ENCODE measurements around the gene IGFBP2. TPM values are rescaled to one million over a fixed set of nuclear protein-coding genes. Genes with fewer than 3 reads are reported as not detected.
A peak's percentile ranks its signal among the peaks of the same experiment; 100 is the strongest.

The IGFBP2 gene
- total RNA-seq, 1 donor from 2014 or later = 213 TPM

DNA sequence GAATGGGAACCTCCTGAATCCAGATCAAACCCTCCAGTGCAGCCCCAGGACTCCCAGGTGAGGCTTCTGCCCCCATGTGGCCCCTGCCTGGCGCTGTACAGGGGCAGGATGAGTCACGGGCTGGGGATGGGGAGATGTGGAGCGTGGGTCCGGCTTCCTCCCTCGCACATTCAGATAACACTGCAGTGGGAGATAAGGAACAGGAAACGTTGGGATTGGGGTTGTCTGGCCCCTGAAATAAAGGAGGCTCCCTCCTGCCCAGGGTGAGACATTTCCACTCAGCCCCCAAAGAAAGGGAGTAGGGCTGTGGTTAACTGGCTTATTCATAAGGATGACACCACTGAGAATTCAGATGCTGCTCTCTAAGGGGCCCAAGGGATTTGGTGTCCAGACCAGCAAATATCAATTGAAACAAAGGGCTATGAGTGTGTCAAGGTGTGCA is 31.4 kb downstream of the IGFBP2 start:
- DNase-seq = no peak

DNA sequence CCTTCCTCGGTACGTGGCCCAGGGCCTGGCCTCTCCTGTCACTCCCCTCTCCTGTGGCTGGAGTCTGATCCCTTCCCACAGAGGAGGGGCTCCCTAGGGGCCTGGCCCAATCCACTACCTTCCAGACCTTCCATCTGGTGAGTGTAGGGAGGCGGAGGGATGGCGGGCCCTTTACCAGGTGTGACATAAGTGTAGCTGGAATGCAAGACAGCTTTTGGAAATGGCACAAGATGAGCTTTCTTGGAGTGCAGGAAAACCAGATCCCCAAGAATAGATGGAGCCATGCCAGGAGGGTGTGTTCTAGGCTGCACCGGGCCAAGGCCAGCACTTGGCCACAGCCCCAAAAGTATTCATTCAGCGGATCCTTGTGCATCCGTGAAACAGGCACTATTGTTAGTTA is 32.0 kb downstream of the IGFBP2 start:
- no peak for DNase-seq

DNA sequence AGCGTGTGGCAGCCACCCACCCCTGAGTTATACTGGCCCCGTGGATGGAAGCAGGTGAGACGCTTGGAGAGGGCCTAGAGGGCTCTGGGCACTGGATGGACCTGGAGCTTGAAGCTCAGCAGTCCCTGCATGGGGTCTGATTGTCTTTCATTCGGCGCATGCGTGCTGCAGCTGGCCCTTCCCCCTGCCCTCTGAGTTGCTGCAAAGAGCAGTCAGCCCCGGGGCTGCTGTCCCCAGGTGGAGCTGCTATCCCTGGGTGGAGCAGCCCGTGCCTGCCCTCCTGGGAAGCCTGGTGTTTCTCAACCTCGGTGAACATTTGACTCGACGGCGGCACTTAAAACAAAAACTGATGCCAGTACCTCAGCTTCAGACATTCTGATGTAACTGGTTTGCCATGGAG is 32.5 kb downstream of the IGFBP2 start:
- no peak for DNase-seq

GRCh38 chr2:216666461-216667233 is 33.4 kb downstream of the IGFBP2 start:
- DNase-seq = peak; percentile 44

DNA sequence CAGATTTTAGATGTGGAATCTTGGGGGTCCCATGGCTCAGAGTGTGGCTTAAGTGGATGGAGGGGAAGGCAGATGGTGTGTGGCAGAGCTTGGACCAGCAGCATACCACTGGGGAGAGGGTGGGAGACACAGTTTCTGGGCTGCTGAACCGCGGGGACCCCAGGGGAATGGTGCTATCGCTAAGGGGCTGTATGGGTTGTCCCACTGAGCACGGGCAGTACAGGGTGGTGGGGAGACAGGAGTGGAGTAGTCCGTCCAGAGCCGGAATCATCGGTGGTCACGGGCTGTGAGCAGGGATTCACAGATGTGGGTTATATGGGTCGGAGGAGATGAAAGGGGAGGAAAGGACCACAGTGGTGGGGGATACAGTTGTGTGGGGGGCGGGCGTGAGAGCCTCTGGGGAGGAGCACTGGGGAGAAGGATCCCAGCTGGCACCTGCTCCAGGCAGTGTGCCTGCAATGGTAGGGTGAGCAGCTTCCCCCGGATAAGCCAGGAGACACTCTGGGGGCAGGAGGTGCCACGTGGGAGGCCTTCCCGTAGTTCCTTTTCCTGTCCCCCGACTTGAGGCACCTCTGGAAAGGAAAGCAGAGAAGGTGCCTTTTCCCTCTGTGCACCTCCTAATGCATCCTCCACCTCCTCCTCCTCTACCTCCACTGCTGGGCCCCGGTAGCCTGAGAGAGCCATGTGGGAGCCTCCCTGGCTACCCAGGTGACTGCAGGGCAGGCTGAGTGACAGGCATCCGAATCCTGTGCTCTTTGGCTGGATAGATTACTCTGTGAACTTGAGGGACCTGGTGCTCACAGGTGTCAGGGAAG is 37.3 kb downstream of the IGFBP2 start:
- no peak for DNase-seq

GRCh38 chr2:216671081-216671411 is 37.8 kb downstream of the IGFBP2 start:
- DNase-seq = no peak

GRCh38 chr2:216671791-216672343 is 38.6 kb downstream of the IGFBP2 start:
- no peak for DNase-seq

- no peak for DNase-seq
Measured at GRCh38 chr2:216672466-216672865, 39.2 kb downstream of the IGFBP2 start.

- DNase-seq = no peak
Measured at GRCh38 chr2:216673021-216673420, 39.8 kb downstream of the IGFBP2 start.

- DNase-seq = no peak
Measured at GRCh38 chr2:216673609-216674008, 40.4 kb downstream of the IGFBP2 start.

- DNase-seq = no peak
Measured at GRCh38 chr2:216674376-216674775, 41.2 kb downstream of the IGFBP2 start.

DNA sequence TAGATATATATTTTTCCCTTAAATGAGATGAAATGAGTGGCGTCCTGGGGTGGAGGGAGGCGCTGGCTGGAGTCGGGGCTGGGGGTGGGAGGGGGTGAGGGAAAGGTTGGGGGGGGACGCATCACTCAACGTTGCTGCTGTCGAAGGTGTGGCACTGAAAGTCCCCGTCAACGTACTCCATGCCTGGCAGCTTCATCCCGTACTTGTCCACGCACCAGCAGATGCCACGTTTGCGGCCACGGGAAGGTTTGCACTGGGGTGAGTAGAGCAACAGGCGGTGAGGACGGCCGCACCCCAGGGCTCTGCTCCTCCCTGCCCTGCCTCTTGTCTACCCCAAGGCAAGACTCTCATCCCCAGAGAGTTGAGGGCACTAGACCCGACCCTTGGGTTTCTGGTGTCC is 43.4 kb downstream of the IGFBP2 start:
- DNase-seq = no peak

GRCh38 chr2:216677439-216678097 is 44.3 kb downstream of the IGFBP2 start:
- DNase-seq = no peak

GRCh38 chr2:216678098-216678465 is 44.9 kb downstream of the IGFBP2 start:
- DNase-seq = no peak

DNA sequence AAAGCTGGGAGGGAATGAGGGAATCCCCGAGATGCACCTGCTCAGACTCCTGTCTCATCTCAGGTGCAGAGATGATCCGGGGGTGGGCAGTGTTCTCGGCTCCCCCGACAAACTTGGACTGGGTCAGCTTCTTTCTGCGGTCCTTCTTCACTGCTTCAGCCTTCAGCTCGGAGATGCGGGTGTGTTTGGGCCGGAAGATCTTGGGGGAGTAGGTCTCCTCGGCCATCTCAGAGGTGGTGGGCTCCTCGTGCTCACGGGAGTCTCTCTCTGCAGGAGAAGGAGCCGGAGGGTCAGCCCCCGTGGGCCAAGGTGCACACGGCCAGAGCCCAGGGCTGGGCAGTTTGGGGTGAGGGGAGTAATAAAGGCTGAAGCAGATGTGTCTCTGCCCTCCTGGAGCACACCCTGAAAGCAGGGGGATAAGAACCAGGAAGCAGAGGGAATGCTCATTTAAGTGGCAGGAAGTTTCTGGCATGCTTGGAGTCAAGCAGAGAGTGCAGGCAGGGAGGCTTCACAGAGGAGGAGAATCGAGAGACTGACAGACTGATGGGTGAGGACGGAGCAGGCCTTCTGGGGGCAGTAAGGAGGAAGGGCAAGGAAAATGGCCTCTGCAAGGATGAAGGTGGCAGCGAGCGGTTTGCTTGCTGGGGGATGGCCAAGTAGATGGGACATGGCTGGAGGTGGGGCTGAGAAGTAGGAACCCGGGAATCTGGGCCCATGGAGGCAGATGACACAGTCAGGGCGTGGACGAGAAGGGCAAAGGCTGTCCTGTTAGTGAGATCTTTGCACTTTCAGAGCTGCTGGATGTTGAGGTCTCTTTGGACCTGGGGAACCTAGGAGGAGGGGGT is 45.8 kb downstream of the IGFBP2 start:
- no peak for DNase-seq

GRCh38 chr2:216679658-216680024 is 46.4 kb downstream of the IGFBP2 start:
- no peak for DNase-seq

DNA sequence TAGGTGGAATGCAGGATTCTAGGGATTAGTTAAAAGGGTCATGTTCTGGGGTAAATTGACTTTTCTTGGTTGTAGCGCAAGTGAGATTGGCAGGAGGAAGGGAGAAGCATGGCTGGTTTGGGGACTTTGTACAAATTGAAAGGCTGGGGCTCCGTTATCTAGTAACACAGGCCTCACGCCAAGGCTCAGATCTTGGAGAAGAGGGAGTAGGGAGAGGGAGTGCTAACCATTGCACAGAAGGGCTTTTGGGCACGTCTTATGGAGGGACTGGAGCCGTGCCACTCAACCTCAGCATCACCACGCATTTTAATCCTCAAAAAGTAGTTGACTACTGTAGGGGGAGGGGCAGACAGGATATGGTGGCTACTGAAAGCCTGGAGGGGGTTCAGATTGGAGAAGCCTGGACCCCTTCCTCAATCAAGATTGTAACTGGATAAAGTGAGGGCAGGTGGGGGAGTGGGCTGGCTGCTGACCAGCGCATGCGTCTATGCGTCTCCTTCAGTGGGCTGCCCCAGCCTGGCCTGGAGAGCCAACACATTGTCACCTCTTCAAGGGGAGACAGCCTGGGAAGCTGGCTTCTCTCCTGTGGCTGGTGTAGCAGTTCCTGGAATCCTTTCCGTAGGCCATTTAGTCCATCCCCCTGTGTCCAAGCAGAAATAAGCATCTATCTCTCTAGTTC is 47.9 kb downstream of the IGFBP2 start:
- DNase-seq = no peak

GRCh38 chr2:216681683-216682082 is 48.5 kb downstream of the IGFBP2 start:
- no peak for DNase-seq

- peak; percentile 29 for DNase-seq
Measured at GRCh38 chr2:216683846-216684245, 50.6 kb downstream of the IGFBP2 start.

DNA sequence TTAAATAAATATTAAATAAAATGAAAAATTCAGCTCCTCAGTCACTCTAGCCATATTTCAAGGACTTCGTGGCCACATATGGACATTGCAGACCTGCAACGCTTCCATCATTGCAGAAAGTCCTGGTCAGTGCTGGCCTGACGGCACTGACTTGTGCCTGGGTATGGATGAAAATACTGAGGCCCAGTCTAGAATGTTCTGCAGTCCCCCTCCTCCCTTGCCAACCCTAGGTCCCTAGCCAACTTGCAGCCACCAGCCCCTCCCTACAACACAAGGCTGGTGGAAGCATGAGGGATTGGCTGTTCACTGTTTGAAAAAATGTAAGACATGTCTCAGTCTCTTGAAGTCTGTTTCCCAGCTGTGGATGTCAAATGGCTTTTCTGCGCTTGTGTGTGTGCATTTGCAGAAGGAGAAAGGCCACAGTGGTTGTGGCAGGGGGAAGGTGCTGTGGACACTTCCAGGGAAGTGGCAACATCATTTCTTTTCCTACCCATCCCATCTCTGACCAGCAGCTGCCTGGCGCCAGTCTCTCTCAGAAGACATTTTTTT is 52.2 kb downstream of the IGFBP2 start:
- DNase-seq = no peak

DNA sequence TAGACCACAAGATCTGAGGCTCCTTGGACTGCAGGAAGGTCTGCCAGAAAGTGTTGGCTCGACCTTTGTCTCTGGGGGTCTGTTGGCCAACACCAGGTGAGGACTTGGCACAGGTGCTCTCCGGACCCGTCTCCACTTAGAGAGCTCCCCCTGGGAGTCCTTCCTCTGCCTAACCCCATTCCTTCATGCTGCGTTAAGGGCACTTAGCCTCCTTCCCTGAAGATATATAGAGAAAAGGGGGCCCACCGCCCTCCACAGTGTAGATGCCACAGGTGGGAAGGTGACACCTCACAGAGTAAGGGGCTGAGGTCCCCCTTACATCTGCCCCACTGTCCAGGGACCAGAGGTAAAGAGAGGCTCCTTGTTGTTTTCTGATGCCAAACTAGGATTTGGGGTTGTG is 53.9 kb downstream of the IGFBP2 start:
- no peak for DNase-seq

Data from occipital lobe (tissue), 2 donors.